ENCODE data around the gene ULBP2. TPM values are rescaled to one million over a fixed set of nuclear protein-coding genes. Genes with fewer than 3 reads are reported as not detected.

ULBP2 gene
- total RNA-seq, 4 donors from 2014 or later, result 0.39 to 0.74 TPM; not detected in 2

GRCh38 chr6:149974825-149975224 is 33.0 kb downstream of the ULBP2 start:
- Histone ChIP-seq H3K9me3 (no peaks in the 10 kb centered on the region), H3K4me1 (no peaks in the 10 kb centered on the region), H3K27me3 (peaks cover 82% of the 10 kb centered on the region), H3K27ac (no peak overlapping the region), H3K36me3 (no peaks in the 10 kb centered on the region), H3K4me3 (no peak overlapping the region)
- TF ChIP-seq POLR2A (IDR thresholded peaks at IDR 0.05) (no peak), EP300 (IDR thresholded peaks at IDR 0.05) (no peak), POLR2AphosphoS5 (IDR thresholded peaks at IDR 0.05) (no peak), CTCF (IDR thresholded peaks at IDR 0.05) (no peak)
- ATAC-seq, result no peak
- WGBS, 2 donors (ENCODE audit: low coverage in 1 of 2), result 42 to 46% methylated on average over 2 of the region's 3 CpGs

GRCh38 chr6:149975400-149975799 is 33.6 kb downstream of the ULBP2 start:
- H3K27ac ChIP-seq, result no peak overlapping the region
- no peak for ATAC-seq
- no peaks in the 10 kb centered on the region for H3K4me1 ChIP-seq
- peaks cover 82% of the 10 kb centered on the region for H3K27me3 ChIP-seq
- H3K9me3 ChIP-seq, result no peaks in the 10 kb centered on the region
- no peaks in the 10 kb centered on the region for H3K36me3 ChIP-seq
- no peak for TF ChIP-seq POLR2AphosphoS5 (IDR thresholded peaks at IDR 0.05)
- no peak overlapping the region for H3K4me3 ChIP-seq

GRCh38 chr6:149977221-149977620 is 35.4 kb downstream of the ULBP2 start:
- no peak for ATAC-seq
- Histone ChIP-seq H3K36me3 (no peaks in the 10 kb centered on the region), H3K4me3 (no peak overlapping the region), H3K9me3 (peaks cover 0 to 5% (median 0%) of the 10 kb centered on the region in 3 donors), H3K4me1 (no peaks in the 10 kb centered on the region), H3K27me3 (peaks cover 82% of the 10 kb centered on the region), H3K27ac (no peak overlapping the region)
- no peak for TF ChIP-seq POLR2AphosphoS5 (IDR thresholded peaks at IDR 0.05)
- no peak for TF ChIP-seq CTCF (IDR thresholded peaks at IDR 0.05)
- no peak for TF ChIP-seq EP300 (IDR thresholded peaks at IDR 0.05)
- no peak for TF ChIP-seq POLR2A (IDR thresholded peaks at IDR 0.05)
- WGBS, 2 donors (ENCODE audit: low coverage in 1 of 2), result 25 to 57% methylated on average over 1 of the region's 4 CpGs

- Histone ChIP-seq H3K9me3 (peaks cover 0 to 5% (median 0%) of the 10 kb centered on the region in 3 donors), H3K27me3 (peaks cover 82% of the 10 kb centered on the region), H3K36me3 (no peaks in the 10 kb centered on the region), H3K4me3 (no peak overlapping the region), H3K27ac (no peak overlapping the region), H3K4me1 (no peaks in the 10 kb centered on the region)
- TF ChIP-seq EP300 (IDR thresholded peaks at IDR 0.05) (no peak), POLR2AphosphoS5 (IDR thresholded peaks at IDR 0.05) (no peak), POLR2A (IDR thresholded peaks at IDR 0.05) (no peak), CTCF (IDR thresholded peaks at IDR 0.05) (no peak)
- no peak for ATAC-seq
Observed at GRCh38 chr6:149978610-149979009, 36.8 kb downstream of the ULBP2 start.

GRCh38 chr6:149979293-149979692 is 37.5 kb downstream of the ULBP2 start:
- ATAC-seq, result no peak
- H3K27me3 ChIP-seq, result peaks cover 76% of the 10 kb centered on the region

More at GRCh38 chr6:149979293-149979692, 37.5 kb downstream of the ULBP2 start:
- peaks cover 0 to 5% (median 0%) of the 10 kb centered on the region in 3 donors for H3K9me3 ChIP-seq
- TF ChIP-seq CTCF (IDR thresholded peaks at IDR 0.05) (no peak), POLR2AphosphoS5 (IDR thresholded peaks at IDR 0.05) (no peak), EP300 (IDR thresholded peaks at IDR 0.05) (no peak), POLR2A (IDR thresholded peaks at IDR 0.05) (no peak)
- H3K27ac ChIP-seq, result no peak overlapping the region
- H3K36me3 ChIP-seq, result no peaks in the 10 kb centered on the region
- 75 to 76% methylated on average over 5 to 6 of the region's 6 CpGs for WGBS, 2 donors (ENCODE audit: low coverage in 1 of 2)
- no peak overlapping the region for H3K4me3 ChIP-seq
- H3K4me1 ChIP-seq, result no peaks in the 10 kb centered on the region

Measured in gastroesophageal sphincter (tissue), 4 donors.